Kidney (tissue), 14 donors: ENCODE results near the gene DENND1B. TPM values are rescaled to one million over a fixed set of nuclear protein-coding genes. Genes with fewer than 3 reads are reported as not detected.

Experiments used
- DNase-seq, 5 donors: peaks; one replicate each; pipeline ENCODE4 v3.0.0-alpha.2; 2013 to 2020
- FAIRE-seq: peaks from 2 replicates; lab custom pipeline; 2012; peaks lifted over from hg19 to GRCh38; lab: Jason Lieb, UNC
- H3K27ac ChIP-seq, 2 donors: one replicate each; pipeline ENCODE4 v1.7.0; 2013; ENCODE audit warnings: low read depth in 2 of 2, low read length in 2 of 2, inconsistent platforms in 1 of 2
- H3K27me3 ChIP-seq: one replicate; pipeline ENCODE4 v1.7.1; 2013; ENCODE audit warnings: low read length, inconsistent platforms; ENCODE audit not compliant: control insufficient read depth, insufficient read depth
- H3K36me3 ChIP-seq, 3 donors: one replicate each; pipeline versions ENCODE4 v1.7.0 to v1.7.1; 2013; ENCODE audit warnings: low read length in 3 of 3, control low read depth in 1 of 3, inconsistent platforms in 1 of 3; ENCODE audit not compliant: insufficient read depth in 3 of 3, control insufficient read depth in 2 of 3
- H3K4me1 ChIP-seq, 3 donors: one replicate each; pipeline versions ENCODE4 v1.7.0 to v1.7.1; 2013; ENCODE audit warnings: low read length in 3 of 3, inconsistent platforms in 1 of 3, low read depth in 1 of 3; ENCODE audit not compliant: control insufficient read depth in 2 of 3, insufficient read depth in 2 of 3
- H3K4me3 ChIP-seq, 3 donors: one replicate each; pipeline versions ENCODE4 v1.7.0 to v1.8.1; 2013; ENCODE audit warnings: low read length in 3 of 3, control low read depth in 1 of 3, inconsistent platforms in 1 of 3
- H3K9ac ChIP-seq, 3 donors: one replicate each; pipeline versions ENCODE4 v1.7.0 to v1.7.1; 2013; ENCODE audit warnings: low read length in 3 of 3, control low read depth in 1 of 3, inconsistent platforms in 1 of 3
- H3K9me3 ChIP-seq, 3 donors: one replicate each; pipeline versions ENCODE4 v1.7.0 to v1.7.1; 2013; ENCODE audit warnings: low read length in 3 of 3, control low read depth in 1 of 3, inconsistent platforms in 1 of 3; ENCODE audit not compliant: control insufficient read depth in 2 of 3, insufficient read depth in 1 of 3
- CTCF ChIP-seq: IDR thresholded peaks from 3 replicates; pipeline ENCODE4 v1.5.1; 2012; ENCODE audit warnings: mild to moderate bottlenecking, moderate library complexity, borderline replicate concordance; ENCODE audit not compliant: insufficient read depth; ENCODE audit errors: extremely low read depth
- intact Hi-C: fragments of 100-400 bp; cut with DNase I; formaldehyde crosslinking; loops from one replicate; pipeline ENCODE4 v1.11.1; 2022
- polyA plus RNA-seq: library from polyadenylated mRNA; stranded (reverse); fragments of 350-450 nt; fragmentation: Illumina TruSeq; extraction: RNeasy Lipid Tissue Mini Kit (QIAGEN cat#74804); gene quantifications from one replicate; pipeline ENCODE4 v1.2.3, GENCODE V29; 2014; ENCODE audit warnings: low read depth, low replicate concordance; ENCODE audit not compliant: insufficient read depth
- total RNA-seq: library from RNA; stranded (reverse); fragmentation: NEBNext Ultra II Directional; extraction: Animal tissue kit (Norgen Biotek cat#: 25700); gene quantifications from one replicate; pipeline ENCODE4 v1.2.1, GENCODE V29; 2021
- donor health status: control.
- donor health status: control.
- donor health status: control.
- donor health status: control.
- donor health status: control.
- donor health status: DM: yes; HTN: yes; CAD: no.
- donor health status: Normal renal cell carcinoma (clear cell type).

The DENND1B gene
- total and polyA plus RNA-seq, 2 donors from 2014 or later: 3.1 to 20.6 TPM

GRCh38 chr1:197786280-197786679 lies 11.0 kb upstream of the DENND1B start:
- FAIRE-seq: no peak

DNA sequence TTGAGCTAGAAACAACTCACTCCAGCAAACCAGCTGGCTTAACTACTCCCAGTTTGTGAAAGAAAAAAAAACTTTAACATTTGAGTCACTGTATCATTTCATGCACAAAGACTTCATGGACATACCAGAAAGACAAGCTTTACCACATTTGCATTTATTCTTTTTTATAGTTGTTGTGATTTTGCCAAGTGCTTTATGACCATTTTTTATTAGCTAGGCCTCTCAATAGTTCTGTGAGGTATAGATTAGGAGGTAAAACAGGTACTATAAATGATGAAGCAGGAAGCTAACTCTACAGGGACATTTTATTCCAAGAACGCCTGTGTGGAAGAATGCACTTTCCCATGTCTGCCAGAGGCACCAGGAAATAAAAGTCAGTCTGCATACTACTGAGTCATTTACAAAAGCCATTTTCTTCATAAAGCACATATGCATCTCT lies 8.2 kb upstream of the DENND1B start:
- peak in 2 of 5 donors; percentile 21 to 22 for DNase-seq
- Histone ChIP-seq H3K27ac (no peak overlapping the region), H3K9me3 (no peaks in the 10 kb centered on the region), H3K4me3 (no peak overlapping the region), H3K4me1 (no peaks in the 10 kb centered on the region), H3K27me3 (no peaks in the 10 kb centered on the region), H3K36me3 (no peaks in the 10 kb centered on the region), H3K9ac (no peak overlapping the region)
- TF ChIP-seq CTCF: no peak
- FAIRE-seq: no peak
- intact Hi-C loops: no loop called here

More at GRCh38 chr1:197786280-197786679, 11.0 kb upstream of the DENND1B start:
- no peak for TF ChIP-seq CTCF
- Histone ChIP-seq H3K36me3 (no peaks in the 10 kb centered on the region), H3K4me3 (no peak overlapping the region), H3K27me3 (no peaks in the 10 kb centered on the region), H3K9ac (no peak overlapping the region), H3K27ac (no peak overlapping the region), H3K4me1 (no peaks in the 10 kb centered on the region), H3K9me3 (peaks cover 0 to 7% (median 0%) of the 10 kb centered on the region in 3 donors)
- intact Hi-C loops: no loop called here
- DNase-seq: no peak

GRCh38 chr1:197782722-197783360 lies 7.6 kb upstream of the DENND1B start:
- peak in 1 of 5 donors; percentile 8 for DNase-seq
- TF ChIP-seq CTCF: no peak
- H3K9ac ChIP-seq: no peak overlapping the region
- no peak for FAIRE-seq
- H3K36me3 ChIP-seq: no peaks in the 10 kb centered on the region
- H3K4me3 ChIP-seq: no peak overlapping the region
- H3K9me3 ChIP-seq: no peaks in the 10 kb centered on the region
- intact Hi-C loops: no loop called here
- no peaks in the 10 kb centered on the region for H3K27me3 ChIP-seq
- no peaks in the 10 kb centered on the region for H3K4me1 ChIP-seq
- no peak overlapping the region for H3K27ac ChIP-seq
